Prostate gland (tissue), 2 donors: ENCODE measurements around the gene GMCL1.

ENCODE experiments used
- CTCF ChIP-seq, 4 experiments: fragments of 200-600 bp in 2 of 4; fragments of 450-650 bp in 2 of 4; sonication (generic) in 2 of 4; IDR thresholded peaks; 1 replicate in 3 of 4; 2 replicates in 1 of 4; pipeline ENCODE4 v1.5.1; 2016 to 2019; ENCODE audit warnings: antibody characterized with exemption in 4 of 4, mild to moderate bottlenecking in 2 of 4, moderate library complexity in 2 of 4
- POLR2A ChIP-seq: fragments of 450-650 bp; IDR thresholded peaks from one replicate; pipeline ENCODE4 v1.6.1; 2016; ENCODE audit warnings: antibody characterized with exemption, mild to moderate bottlenecking

GRCh38 chr2:69830045-69830905 is 815 bp downstream of the GMCL1 start:
- no peak for TF ChIP-seq POLR2A
- no peak for TF ChIP-seq CTCF (IDR thresholded peaks at IDR 0.05)
